CD4-positive, alpha-beta T cell (primary cell): ENCODE results near the gene NPAS3. TPM values are rescaled to one million over a fixed set of nuclear protein-coding genes. Genes with fewer than 3 reads are reported as not detected.

ENCODE experiments used
- ATAC-seq: fragments of 200-7000 bp; cut with Tn5 transposase; one replicate; pipeline ENCODE4 v1.10.0; 2022; ENCODE audit warnings: mild to moderate bottlenecking; ENCODE audit not compliant: poor library complexity
- CTCF ChIA-PET: fragments of 350-600 bp; sonication (Branson Sonifier 250); formaldehyde crosslinking; loops from one replicate; lab custom pipeline; 2021; ENCODE audit warnings: antibody characterized with exemption, inconsistent platforms; lab: Charles Lee
- POLR2A ChIA-PET: fragments of 350-600 bp; sonication (Branson Sonifier 250); formaldehyde crosslinking; loops from one replicate; lab custom pipeline; 2021; ENCODE audit warnings: antibody characterized with exemption, inconsistent platforms; lab: Charles Lee
- DNase-seq, 14 experiments: peaks; one replicate each; pipeline ENCODE4 v3.0.0-alpha.2; 2013 to 2020; ENCODE audit warnings: mixed read lengths in 2 of 14
- H3K27ac ChIP-seq, 2 donors: one replicate each; pipeline versions ENCODE4 v1.5.1 to v1.7.0; 2013; ENCODE audit warnings: low read length in 2 of 2, low read depth in 1 of 2, mild to moderate bottlenecking in 1 of 2
- H3K27me3 ChIP-seq, 2 experiments: 1 replicate in 1 of 2; 2 replicates in 1 of 2; pipeline versions ENCODE4 v1.6.1 to v1.7.0; 2013; ENCODE audit warnings: low read length in 2 of 2, control low read depth in 1 of 2, mild to moderate bottlenecking in 1 of 2, moderate library complexity in 1 of 2; ENCODE audit not compliant: insufficient read depth in 2 of 2, control insufficient read depth in 1 of 2
- H3K36me3 ChIP-seq: one replicate; pipeline ENCODE4 v1.6.1; 2013; ENCODE audit warnings: low read length, control low read depth; ENCODE audit not compliant: insufficient read depth
- H3K4me1 ChIP-seq: one replicate; pipeline ENCODE4 v1.6.1; 2013; ENCODE audit warnings: low read length, control low read depth; ENCODE audit not compliant: insufficient read depth
- H3K4me3 ChIP-seq: one replicate; pipeline ENCODE4 v1.5.1; 2013; ENCODE audit warnings: mild to moderate bottlenecking, low read length, moderate library complexity
- H3K9me3 ChIP-seq, 2 experiments: 1 replicate in 1 of 2; 2 replicates in 1 of 2; pipeline versions ENCODE4 v1.6.1 to v1.7.0; 2013; ENCODE audit warnings: low read length in 2 of 2, mild to moderate bottlenecking in 2 of 2, control low read depth in 1 of 2, moderate library complexity in 1 of 2; ENCODE audit not compliant: control insufficient read depth in 1 of 2, insufficient read depth in 1 of 2
- H3K27ac Mint-ChIP-seq: one replicate; pipeline ENCODE4 v1.8.0; 2020; ENCODE audit warnings: mixed read lengths
- H3K27me3 Mint-ChIP-seq: one replicate; pipeline ENCODE4 v1.8.0; 2021; ENCODE audit warnings: mixed read lengths
- H3K36me3 Mint-ChIP-seq: one replicate; pipeline ENCODE4 v1.8.0; 2021; ENCODE audit warnings: low read depth, mixed read lengths
- H3K4me1 Mint-ChIP-seq: one replicate; pipeline ENCODE4 v1.8.0; 2021; ENCODE audit warnings: low read depth, mixed read lengths
- H3K4me3 Mint-ChIP-seq: one replicate; pipeline ENCODE4 v1.8.0; 2020; ENCODE audit warnings: mild to moderate bottlenecking, mixed read lengths
- H3K9me3 Mint-ChIP-seq: one replicate; pipeline ENCODE4 v1.8.0; 2020; ENCODE audit warnings: mixed read lengths
- CTCF ChIP-seq: fragments of 200-600 bp; IDR thresholded peaks from one replicate; pipeline ENCODE4 v1.8.0; 2022; ENCODE audit warnings: antibody characterized with exemption, mild to moderate bottlenecking
- intact Hi-C, 2 experiments: fragments of 100-400 bp; cut with DNase I in 1 of 2; cut with micrococcal nuclease in 1 of 2; formaldehyde crosslinking; loops; one replicate each; pipeline versions ENCODE4 v1.15.1 to v1.9.0; 2023 to 2025; cut with DNase I, micrococcal nuclease
- total RNA-seq, 174 experiments: library from RNA in 2 of 174; stranded (reverse) in 2 of 174; gene quantifications; one replicate each; pipeline ENCODE4 v1.2.3 and lab custom pipeline; 2021 to 2026

The NPAS3 gene
- total RNA-seq, 2 experiments from 2014 or later, result not detected

DNA sequence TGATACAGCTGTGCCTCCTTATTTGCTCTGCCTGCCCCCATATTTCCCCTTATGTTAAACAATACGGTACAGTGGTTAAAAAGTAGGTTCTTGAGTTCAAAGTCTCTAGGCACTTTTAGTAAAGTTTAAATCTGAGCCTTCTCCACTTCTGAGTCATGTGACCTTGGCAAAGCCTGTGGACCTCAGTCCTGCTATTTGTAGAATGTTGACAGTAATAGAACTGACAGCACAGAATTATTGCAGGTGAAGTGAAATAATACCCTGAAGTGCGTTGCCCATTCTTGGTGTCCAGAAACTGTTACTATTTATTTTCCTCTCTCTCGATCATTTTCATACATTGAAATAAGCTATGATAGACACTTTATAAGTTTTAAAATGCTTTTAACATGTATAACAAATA is 512.5 kb downstream of the NPAS3 start:
- no peaks in the 10 kb centered on the region for H3K9me3 ChIP-seq
- Mint-ChIP-seq H3K9me3 (no peaks in the 10 kb centered on the region), H3K27ac (no peak overlapping the region), H3K27me3 (no peaks in the 10 kb centered on the region), H3K36me3 (no peaks in the 10 kb centered on the region), H3K4me1 (peaks cover 11% of the 10 kb centered on the region), H3K4me3 (no peak overlapping the region)
- no peaks in the 10 kb centered on the region for H3K4me1 ChIP-seq
- CTCF ChIA-PET, result no interaction called here
- H3K27ac ChIP-seq, result no peak overlapping the region
- H3K36me3 ChIP-seq, result no peaks in the 10 kb centered on the region
- no peak overlapping the region for H3K4me3 ChIP-seq
- TF ChIP-seq CTCF, result no peak
- intact Hi-C loops, result no loop called here
- ATAC-seq, result no peak
- POLR2A ChIA-PET, result no interaction called here
- H3K27me3 ChIP-seq, result no peaks in the 10 kb centered on the region
- DNase-seq, result no peak

DNA sequence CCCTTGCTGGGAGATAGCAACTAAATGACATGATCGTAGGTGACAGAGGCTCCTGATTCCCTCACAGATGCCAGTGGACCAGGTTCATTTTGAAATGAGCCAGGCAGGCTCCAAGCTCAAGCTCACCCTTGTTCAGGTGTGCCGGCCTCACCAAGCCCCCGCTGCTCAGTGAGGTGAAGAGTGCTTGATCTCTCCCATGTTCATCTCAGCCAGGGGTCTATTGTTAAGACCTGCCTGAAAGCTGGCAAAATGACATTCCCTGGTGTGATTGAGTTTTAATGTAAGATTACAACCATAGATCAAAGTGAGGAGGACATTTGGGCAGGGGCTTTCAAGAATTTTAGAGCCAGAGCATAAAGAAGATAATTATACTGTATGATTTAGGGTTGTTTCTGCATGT is 514.3 kb downstream of the NPAS3 start:
- Histone ChIP-seq H3K36me3 (no peaks in the 10 kb centered on the region), H3K27me3 (no peaks in the 10 kb centered on the region), H3K4me3 (no peak overlapping the region), H3K4me1 (no peaks in the 10 kb centered on the region), H3K27ac (no peak overlapping the region), H3K9me3 (no peaks in the 10 kb centered on the region)
- intact Hi-C loops, result no loop called here
- DNase-seq (no peak), ATAC-seq (no peak)
- H3K36me3 Mint-ChIP-seq, result no peaks in the 10 kb centered on the region
- TF ChIP-seq CTCF, result no peak
- CTCF ChIA-PET, result no interaction called here
- no peak overlapping the region for H3K4me3 Mint-ChIP-seq
- H3K27ac Mint-ChIP-seq, result no peak overlapping the region
- H3K9me3 Mint-ChIP-seq, result no peaks in the 10 kb centered on the region
- H3K27me3 Mint-ChIP-seq, result no peaks in the 10 kb centered on the region
- POLR2A ChIA-PET, result no interaction called here
- H3K4me1 Mint-ChIP-seq, result peaks cover 11% of the 10 kb centered on the region

GRCh38 chr14:33454022-33454595 is 515.4 kb downstream of the NPAS3 start:
- no peak overlapping the region for H3K27ac ChIP-seq
- ChIA-PET POLR2A (no interaction called here), CTCF (no interaction called here)
- ATAC-seq (no peak), DNase-seq (no peak)
- no peak overlapping the region for H3K4me3 ChIP-seq
- no peaks in the 10 kb centered on the region for H3K36me3 Mint-ChIP-seq
- H3K27ac Mint-ChIP-seq, result no peak overlapping the region
- no peaks in the 10 kb centered on the region for H3K27me3 ChIP-seq
- no peak for TF ChIP-seq CTCF
- no peaks in the 10 kb centered on the region for H3K36me3 ChIP-seq
- intact Hi-C loops, result no loop called here
- H3K9me3 Mint-ChIP-seq, result no peaks in the 10 kb centered on the region
- no peaks in the 10 kb centered on the region for H3K27me3 Mint-ChIP-seq
- no peak overlapping the region for H3K4me3 Mint-ChIP-seq
- H3K4me1 ChIP-seq, result no peaks in the 10 kb centered on the region
- H3K4me1 Mint-ChIP-seq, result peaks cover 11% of the 10 kb centered on the region
- no peaks in the 10 kb centered on the region for H3K9me3 ChIP-seq
